ENCODE data around the gene RBM3. TPM values are rescaled to one million over a fixed set of nuclear protein-coding genes. Genes with fewer than 3 reads are reported as not detected.

RBM3 gene
- total and polyA plus RNA-seq, 7 donors: 15.9 to 206 (median 68.9) TPM

- peaks cover 0 to 6% of the 10 kb centered on the region in 2 donors for H3K36me3 ChIP-seq (ENCODE audit: insufficient read depth in 1 of 2, low read depth in 1 of 2)
- no peak for TF ChIP-seq CTCF (IDR thresholded peaks at IDR 0.05)
- no peaks in the 10 kb centered on the region for H3K4me1 ChIP-seq
- intact Hi-C loops (cut with DNase I): no loop called here
- ATAC-seq (no peak), DNase-seq (no peak)
- no peak overlapping the region for H3K4me3 ChIP-seq
- H3K27ac ChIP-seq: no peak overlapping the region
- 68 to 86% (median 83%) methylated on average over 1 of the region's 1 CpG for WGBS, 3 donors
- H3K27me3 ChIP-seq (ENCODE audit: insufficient read depth in 3 of 3, low read length in 2 of 3): no peaks in the 10 kb centered on the region
- no peaks in the 10 kb centered on the region for H3K9me3 ChIP-seq
Measured at GRCh38 chrX:48532161-48532560, 42.1 kb upstream of the RBM3 start.

DNA sequence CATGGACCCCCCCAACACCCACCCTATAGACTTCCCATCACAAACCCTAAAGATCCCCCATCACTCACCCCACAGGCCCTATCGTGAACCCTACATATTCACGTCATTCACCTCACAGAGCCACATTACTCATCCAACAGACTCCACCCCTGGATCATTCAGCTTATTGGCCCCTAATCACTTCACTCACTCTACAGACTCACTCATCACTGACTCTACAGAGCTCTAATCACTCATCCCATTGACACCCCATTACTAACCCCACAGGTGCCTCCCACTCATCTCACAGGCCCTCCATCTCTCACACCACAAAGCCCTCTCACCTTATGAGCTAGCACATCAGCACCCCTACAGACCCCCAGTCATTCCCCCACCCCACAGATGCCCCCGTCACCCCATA, 41.1 kb upstream of the RBM3 start:
- no peaks in the 10 kb centered on the region for H3K9me3 ChIP-seq
- DNase-seq: no peak
- no peak overlapping the region for H3K4me3 ChIP-seq
- ATAC-seq: no peak
- no peaks in the 10 kb centered on the region for H3K27me3 ChIP-seq (ENCODE audit: insufficient read depth in 3 of 3, low read length in 2 of 3)
- intact Hi-C loops (cut with DNase I): no loop called here
- no peaks in the 10 kb centered on the region for H3K36me3 ChIP-seq (ENCODE audit: insufficient read depth in 1 of 2, low read depth in 1 of 2)
- 85 to 100% (median 88%) methylated on average over 3 of the region's 3 CpGs for WGBS, 3 donors
- H3K4me1 ChIP-seq: no peaks in the 10 kb centered on the region
- no peak overlapping the region for H3K27ac ChIP-seq
- TF ChIP-seq CTCF (IDR thresholded peaks at IDR 0.05): no peak

- Histone ChIP-seq H3K27ac (peak overlapping the region; percentile 89), H3K27me3 (ENCODE audit: insufficient read depth in 3 of 3, low read length in 2 of 3) (no peaks in the 10 kb centered on the region), H3K9me3 (no peaks in the 10 kb centered on the region), H3K4me3 (peak overlapping the region; percentile 82), H3K36me3 (ENCODE audit: insufficient read depth in 1 of 2, low read depth in 1 of 2) (peaks cover 0 to 19% of the 10 kb centered on the region in 2 donors), H3K4me1 (no peaks in the 10 kb centered on the region)
- DNase-seq (no peak), ATAC-seq (no peak)
- intact Hi-C loops (cut with DNase I): no loop called here
- no peak for TF ChIP-seq CTCF (IDR thresholded peaks at IDR 0.05)
- 81 to 84% (median 83%) methylated on average over 22 to 23 of the region's 23 CpGs for WGBS, 3 donors
Measured at GRCh38 chrX:48538641-48539344, 35.5 kb upstream of the RBM3 start.

- DNase-seq: peak; percentile 95 to 98
- H3K27me3 ChIP-seq (ENCODE audit: insufficient read depth in 3 of 3, low read length in 2 of 3): no peaks in the 10 kb centered on the region
- 0 to 43% (median 1%) methylated on average over 18 to 59 of the region's 59 CpGs for WGBS, 3 donors
- H3K4me3 ChIP-seq: peak within 1 kb of the TSS; percentile 82
- peak within 1 kb of the TSS; percentile 89 for H3K27ac ChIP-seq
- peaks cover 0 to 25% of the 10 kb centered on the region in 2 donors for H3K36me3 ChIP-seq (ENCODE audit: insufficient read depth in 1 of 2, low read depth in 1 of 2)
- no peaks in the 10 kb centered on the region for H3K9me3 ChIP-seq
- ATAC-seq: peak; percentile 93 to 96 (median 94)
- TF ChIP-seq CTCF (IDR thresholded peaks at IDR 0.05): peak; percentile 29
- no peaks in the 10 kb centered on the region for H3K4me1 ChIP-seq
- intact Hi-C loops (cut with DNase I): no loop called here
Measured at GRCh38 chrX:48539345-48540027, 34.8 kb upstream of the RBM3 start, which contains the start of gene TBC1D25. TBC1D25 (plus strand) TSS chrX:48539714; CDS start chrX:48539798, 84 bp downstream.
